Daoy (cell line): ENCODE data around the gene ASPSCR1. TPM values are rescaled to one million over a fixed set of nuclear protein-coding genes. Genes with fewer than 3 reads are reported as not detected.
A peak's percentile ranks its signal among the peaks of the same experiment; 100 is the strongest.

ENCODE experiments used
- DNase-seq: peaks from one replicate; pipeline ENCODE4 v3.0.0-alpha.2; 2015; ENCODE audit warnings: low read depth
- total RNA-seq: library from RNA; depleted of rRNA; stranded (reverse); fragments of >200 nt; shearing (Covaris generic); gene quantifications from 2 replicates; pipeline ENCODE4 v1.2.3, GENCODE V29; 2014

The ASPSCR1 gene
- total RNA-seq, 1 experiment from 2014 or later: 41.3 TPM

DNA sequence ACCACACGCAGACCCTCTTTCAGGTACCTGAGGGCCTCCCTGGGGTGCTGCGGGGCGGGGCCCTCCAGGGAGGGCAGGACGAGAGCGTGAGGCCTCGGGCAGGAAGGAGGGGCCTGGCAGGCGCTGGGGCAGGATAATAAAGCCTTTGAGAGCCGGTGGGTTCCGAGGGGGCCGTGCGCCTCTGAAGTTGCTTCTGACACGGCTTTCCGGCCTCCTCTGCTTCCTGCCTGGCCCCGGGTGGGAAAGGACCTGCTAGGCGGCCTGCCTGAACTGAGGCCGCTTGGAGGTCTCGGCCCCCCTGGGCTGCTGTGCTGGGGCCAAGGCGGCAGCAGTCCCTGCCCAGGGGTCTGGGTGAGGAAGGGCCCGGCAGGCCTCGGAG lies 34.8 kb downstream of the ASPSCR1 start:
- DNase-seq: no peak

DNA sequence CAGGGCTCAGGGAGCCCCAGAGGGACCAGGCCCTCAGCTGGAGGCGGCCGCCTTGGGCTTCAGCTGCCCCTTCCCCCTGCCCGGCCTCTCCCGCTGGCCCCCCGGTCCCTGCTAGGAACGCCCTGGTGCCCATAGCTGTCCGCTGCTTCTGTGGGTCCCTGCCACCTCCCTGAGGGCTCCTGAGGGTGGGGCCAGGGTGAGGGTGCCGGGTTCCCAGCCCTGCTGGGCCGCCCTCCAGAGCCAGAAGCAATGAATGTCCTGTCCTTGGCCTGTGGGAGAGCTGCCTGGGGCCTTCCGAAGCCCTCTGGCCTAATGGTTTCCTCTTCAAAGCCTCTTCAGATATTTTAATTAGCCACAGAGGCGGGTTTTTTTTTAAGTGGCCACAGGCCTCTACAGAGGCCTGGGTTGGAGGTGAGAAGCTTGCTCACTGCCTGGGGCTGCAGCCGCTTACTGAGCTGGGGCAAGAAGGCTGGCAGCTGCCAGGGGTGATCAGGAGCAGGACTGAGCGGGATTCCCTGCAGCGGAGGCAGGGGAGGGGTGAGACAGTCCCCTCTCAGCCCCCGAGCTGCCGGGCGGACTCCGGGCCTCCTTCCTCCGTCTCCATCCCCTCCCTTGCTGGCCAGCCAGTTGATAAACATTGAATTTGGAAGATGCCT lies 35.3 kb downstream of the ASPSCR1 start:
- no peak for DNase-seq

DNA sequence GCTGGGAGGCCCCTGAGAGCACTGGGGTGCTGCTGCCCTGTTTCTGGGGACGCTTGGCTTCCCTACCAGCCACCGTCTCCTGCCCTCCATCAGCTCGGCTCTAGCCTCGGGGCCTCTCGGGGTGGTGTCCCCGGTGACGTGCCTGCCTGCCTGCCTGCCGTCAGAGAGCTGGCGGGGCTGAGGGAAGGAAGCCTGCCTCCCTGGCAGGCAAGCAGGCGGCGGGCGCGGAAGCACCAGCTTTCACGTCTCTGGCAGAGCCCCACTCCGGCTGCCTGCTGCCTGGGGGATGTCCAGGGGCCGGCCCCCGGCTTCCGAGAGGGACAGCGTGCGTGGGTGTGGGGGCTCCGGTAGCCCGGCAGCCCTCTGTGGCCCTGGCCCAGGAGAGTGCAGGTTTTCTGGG lies 35.9 kb downstream of the ASPSCR1 start:
- DNase-seq: no peak

- DNase-seq: no peak
Measured at GRCh38 chr17:82013772-82014321, 36.4 kb downstream of the ASPSCR1 start.

GRCh38 chr17:82014432-82014831 lies 37.0 kb downstream of the ASPSCR1 start:
- DNase-seq: no peak

- DNase-seq: no peak
Measured at GRCh38 chr17:82014971-82015310, 37.5 kb downstream of the ASPSCR1 start.

GRCh38 chr17:82015311-82015971 lies 38.0 kb downstream of the ASPSCR1 start:
- no peak for DNase-seq

DNA sequence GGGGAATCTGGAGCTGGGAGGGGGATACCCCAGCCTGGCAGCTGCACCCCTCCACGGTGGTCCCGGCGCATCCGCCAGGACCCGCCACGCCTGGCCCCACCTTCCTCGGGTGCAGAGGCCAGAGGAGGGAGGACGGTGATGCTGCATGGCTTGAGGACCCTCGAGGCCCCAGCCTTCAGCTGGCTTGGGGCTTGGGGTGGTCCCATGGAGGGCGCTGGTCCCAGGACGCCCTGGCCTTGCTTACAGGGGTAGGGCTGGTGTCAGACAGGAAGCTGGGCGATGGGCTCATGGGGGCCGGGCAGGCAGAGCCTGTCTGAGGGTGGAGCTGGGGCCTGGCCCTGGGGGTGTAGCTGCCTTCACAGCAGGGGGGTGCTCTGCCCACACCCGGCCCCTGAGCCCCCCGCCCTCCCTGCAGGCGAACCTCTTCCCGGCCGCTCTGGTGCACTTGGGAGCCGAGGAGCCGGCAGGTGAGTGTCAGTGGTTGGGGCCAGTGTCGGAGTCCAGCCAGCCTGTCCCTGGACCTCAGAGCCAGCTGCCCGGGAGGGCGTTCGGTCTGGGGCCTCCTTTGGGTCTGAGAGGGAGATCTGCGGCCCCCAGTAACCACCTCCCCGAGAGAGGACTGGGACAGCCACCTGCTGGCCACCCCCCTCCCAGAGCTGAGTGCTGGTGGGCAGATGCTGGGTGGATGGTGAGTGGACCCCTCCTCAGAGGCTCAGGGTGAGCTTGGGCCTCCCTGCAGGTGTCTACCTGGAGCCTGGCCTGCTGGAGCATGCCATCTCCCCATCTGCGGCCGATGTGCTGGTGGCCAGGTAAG lies 38.8 kb downstream of the ASPSCR1 start:
- no peak for DNase-seq

GRCh38 chr17:82016875-82017459 lies 39.5 kb downstream of the ASPSCR1 start:
- DNase-seq: no peak

DNA sequence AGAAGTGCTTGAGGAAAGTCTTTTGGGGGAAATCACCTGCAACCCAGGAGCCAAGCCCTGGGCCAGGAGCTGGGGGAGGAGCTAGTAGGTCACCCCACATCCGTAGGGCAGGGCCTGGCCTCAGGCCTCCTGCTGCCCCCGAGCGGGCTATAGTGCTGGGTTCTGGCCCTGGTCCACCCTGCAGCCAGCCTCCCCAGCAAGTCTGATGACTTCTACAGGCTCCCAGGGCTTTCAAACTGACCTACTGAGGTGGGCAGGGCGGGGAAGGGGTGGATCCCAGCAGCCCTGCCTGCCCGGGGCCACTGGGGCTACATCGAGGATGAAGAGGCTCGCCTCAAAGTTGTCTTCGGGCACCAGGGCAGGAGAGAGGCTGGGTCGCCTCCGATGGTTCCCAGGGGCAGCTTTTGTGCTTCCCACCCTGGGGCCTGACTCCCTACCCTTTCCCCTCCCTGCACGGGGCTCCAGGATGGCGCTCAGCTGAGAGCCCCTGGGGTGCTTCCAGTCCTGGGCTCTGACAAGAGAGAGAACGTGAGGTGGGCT lies 40.3 kb downstream of the ASPSCR1 start:
- DNase-seq: no peak

- DNase-seq: no peak
Measured at GRCh38 chr17:82018152-82018988, 40.9 kb downstream of the ASPSCR1 start.

GRCh38 chr17:82018989-82019689 lies 41.7 kb downstream of the ASPSCR1 start:
- no peak for DNase-seq

DNA sequence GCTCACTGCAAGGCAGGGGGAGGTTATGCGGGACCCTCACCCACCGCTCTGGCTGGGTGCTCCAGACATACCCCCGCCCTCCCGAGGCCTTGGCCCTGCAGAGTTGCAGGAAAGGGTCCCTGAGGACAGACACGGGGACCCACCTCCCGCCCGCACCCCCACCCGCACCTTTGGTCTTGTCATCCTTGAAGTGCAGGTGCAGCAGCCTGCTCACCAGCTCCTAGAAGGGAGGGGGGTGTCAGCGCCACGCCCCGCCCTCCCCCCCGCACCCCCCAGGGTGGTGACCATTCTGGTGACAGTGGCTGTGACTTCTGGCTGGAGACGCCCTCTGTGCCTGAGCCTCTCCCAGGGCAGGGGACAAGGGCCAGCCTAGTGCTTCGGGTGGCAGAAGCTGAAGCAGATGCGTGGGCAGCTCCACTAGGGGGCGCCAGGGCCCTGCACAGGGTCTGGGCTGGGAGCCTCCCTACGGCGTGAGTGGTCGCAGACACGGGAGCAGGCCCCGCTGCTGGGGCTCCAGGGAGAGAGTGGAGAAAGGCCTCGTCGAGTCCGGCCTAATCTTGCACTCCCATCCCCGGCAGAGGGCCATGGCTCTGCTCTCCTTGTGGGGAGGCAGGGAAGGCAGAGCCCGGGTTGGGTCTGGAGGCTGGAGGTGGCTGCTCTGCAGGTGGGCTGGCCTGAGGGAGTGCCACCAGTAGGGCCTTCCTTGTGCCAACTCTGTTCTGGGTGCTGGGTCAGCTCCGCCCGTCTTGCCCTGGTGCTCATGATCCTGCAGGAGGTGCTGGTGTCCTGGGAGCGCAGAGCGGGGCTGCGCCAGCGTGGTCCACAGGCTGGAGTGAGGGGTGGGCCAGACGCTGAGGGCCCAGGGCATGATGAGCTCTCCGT lies 42.5 kb downstream of the ASPSCR1 start:
- DNase-seq: peak; percentile 67

- no peak for DNase-seq
Measured at GRCh38 chr17:82020572-82021106, 43.2 kb downstream of the ASPSCR1 start.

GRCh38 chr17:82021107-82021899 lies 43.9 kb downstream of the ASPSCR1 start:
- peak; percentile 87 for DNase-seq

DNA sequence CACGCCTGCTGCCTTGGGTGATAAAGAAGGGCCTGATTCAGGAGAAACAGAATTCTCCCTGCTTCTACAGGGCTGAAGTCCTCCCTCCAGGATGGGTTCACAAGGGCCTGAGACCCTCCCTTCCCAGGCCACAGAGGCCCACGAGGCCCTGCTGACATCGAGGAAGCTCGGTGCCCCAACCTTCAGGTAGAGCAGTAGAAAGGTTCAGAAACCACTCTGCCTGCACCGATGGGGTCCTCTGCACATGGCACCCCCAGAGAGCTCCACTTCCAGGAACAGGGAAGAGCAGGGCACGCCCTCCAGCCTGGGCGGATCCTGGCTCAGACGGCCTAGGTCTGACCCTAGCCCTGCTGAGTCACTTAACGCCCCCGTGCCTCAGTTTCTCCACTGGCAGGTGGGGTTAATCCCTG lies 44.5 kb downstream of the ASPSCR1 start:
- no peak for DNase-seq

- DNase-seq: peak; percentile 42
Measured at GRCh38 chr17:82022310-82022980, 45.0 kb downstream of the ASPSCR1 start, which contains the start of gene CENPX. Gene CENPX (minus strand): TSS chr17:82022878. CDS start chr17:82022861, 17 bp downstream.
